Inferior parietal cortex (tissue), 1 donor: ENCODE results near the gene LHX2.

Source experiments
- DNase-seq: peaks from one replicate; pipeline ENCODE4 v3.0.0-alpha.2; 2016; ENCODE audit errors: extremely low spot score

LHX2 gene

GRCh38 chr9:124032247-124032646 is 20.7 kb downstream of the LHX2 start:
- DNase-seq = no peak

- DNase-seq = no peak
Observed at GRCh38 chr9:124033348-124033747, 21.8 kb downstream of the LHX2 start.

- DNase-seq = no peak
Observed at GRCh38 chr9:124033967-124034366, 22.4 kb downstream of the LHX2 start.

- no peak for DNase-seq
Observed at GRCh38 chr9:124035001-124035650, 23.6 kb downstream of the LHX2 start.

GRCh38 chr9:124036578-124036977 is 25.0 kb downstream of the LHX2 start:
- no peak for DNase-seq

- no peak for DNase-seq
Observed at GRCh38 chr9:124037790-124038189, 26.2 kb downstream of the LHX2 start.

- DNase-seq = no peak
Observed at GRCh38 chr9:124038239-124038638, 26.7 kb downstream of the LHX2 start.

- no peak for DNase-seq
Observed at GRCh38 chr9:124038790-124039633, 27.4 kb downstream of the LHX2 start.

GRCh38 chr9:124040186-124040931 is 28.8 kb downstream of the LHX2 start:
- DNase-seq = no peak

- DNase-seq = no peak
Observed at GRCh38 chr9:124040935-124041816, 29.6 kb downstream of the LHX2 start.

- no peak for DNase-seq
Observed at GRCh38 chr9:124041817-124042116, 30.2 kb downstream of the LHX2 start.

GRCh38 chr9:124042201-124042721 is 30.7 kb downstream of the LHX2 start:
- DNase-seq = no peak

- no peak for DNase-seq
Observed at GRCh38 chr9:124044448-124044847, 32.9 kb downstream of the LHX2 start.

GRCh38 chr9:124045076-124045829 is 33.7 kb downstream of the LHX2 start:
- DNase-seq = no peak

GRCh38 chr9:124045830-124046177 is 34.2 kb downstream of the LHX2 start:
- no peak for DNase-seq

- DNase-seq = no peak
Observed at GRCh38 chr9:124046189-124046588, 34.6 kb downstream of the LHX2 start.

GRCh38 chr9:124047251-124047672 is 35.7 kb downstream of the LHX2 start:
- DNase-seq = no peak

GRCh38 chr9:124050955-124051354 is 39.4 kb downstream of the LHX2 start:
- DNase-seq = no peak

- DNase-seq = no peak
Observed at GRCh38 chr9:124052401-124052800, 40.8 kb downstream of the LHX2 start.

GRCh38 chr9:124054582-124055227 is 43.1 kb downstream of the LHX2 start:
- DNase-seq = no peak
